Adrenal gland (tissue), 12 donors: Measurements from ENCODE around the gene CDKAL1. TPM values are rescaled to one million over a fixed set of nuclear protein-coding genes. Genes with fewer than 3 reads are reported as not detected.

Experiments used
- DNase-seq, 7 donors: peaks; one replicate each; pipeline ENCODE4 v3.0.0-alpha.2; 2019 to 2020
- H3K27ac ChIP-seq, 5 donors: fragments of 200-600 bp; sonication (generic) in 4 of 5; 1 replicate in 3 of 5; 2 replicates in 2 of 5; pipeline versions ENCODE4 v1.5.1 to v1.8.0; 2016 to 2020; ENCODE audit warnings: mild to moderate bottlenecking in 1 of 5
- H3K27me3 ChIP-seq: fragments of 200-600 bp; 2 replicates; pipeline ENCODE4 v1.8.0; 2021
- H3K36me3 ChIP-seq, 2 donors: fragments of 200-600 bp; replicated peaks in 1 of 2; 1 replicate in 1 of 2; 2 replicates in 1 of 2; pipeline versions ENCODE4 v1.5.1 to v1.8.0; 2018 to 2022
- H3K4me1 ChIP-seq, 2 donors: fragments of 200-600 bp; replicated peaks in 1 of 2; 1 replicate in 1 of 2; 2 replicates in 1 of 2; pipeline versions ENCODE4 v1.5.1 to v1.8.0; 2018 to 2021
- H3K4me3 ChIP-seq, 4 donors: fragments of 200-600 bp; sonication (generic) in 3 of 4; one replicate each; pipeline ENCODE4 v1.5.1; 2016 to 2018
- H3K9me3 ChIP-seq, 3 donors: fragments of 200-600 bp; sonication (generic) in 1 of 3; replicated peaks in 1 of 3; 1 replicate in 2 of 3; 2 replicates in 1 of 3; pipeline versions ENCODE4 v1.5.1 to v1.8.0; 2016 to 2021
- POLR2A ChIP-seq, 2 donors: fragments of 450-650 bp; IDR thresholded peaks; one replicate each; pipeline ENCODE4 v1.6.1; 2017; ENCODE audit warnings: antibody characterized with exemption in 2 of 2, mild to moderate bottlenecking in 2 of 2, moderate library complexity in 1 of 2
- WGBS, 4 donors: extraction: QIAGEN DNeasy Blood & Tissue Kit in 2 of 4; methylation state at CpG; one replicate each; pipeline versions ENCODE4 v1.1.5 to v1.1.7; 2013 to 2017; 5-methylcytosine and 5-hydroxymethylcytosine counted together
- intact Hi-C, 2 donors: fragments of 100-400 bp; cut with DNase I; formaldehyde crosslinking; loops; one replicate each; pipeline versions ENCODE4 v1.14.1 to v1.15.0; 2022 to 2023
- polyA plus RNA-seq, 3 donors: library from polyadenylated mRNA; stranded (reverse); fragments of 200-250 nt in 2 of 3; fragments of 350-450 nt in 1 of 3; fragmentation: Illumina TruSeq in 1 of 3; extraction: RNeasy Lipid Tissue Mini Kit (QIAGEN cat#74804) in 1 of 3; gene quantifications; one replicate each; pipeline ENCODE4 v1.2.3, GENCODE V29; 2013 to 2014
- total RNA-seq, 9 donors: library from RNA; depleted of rRNA in 4 of 9; stranded (reverse); fragments of >200 nt in 4 of 9; fragments of 120-200 nt in 1 of 9; fragmentation: NEBNext Ultra II Directional in 1 of 9; extraction: Animal tissue kit (Norgen Biotek cat#: 25700) in 1 of 9; gene quantifications; one replicate each; pipeline versions ENCODE4 v1.1.0 to v1.2.4, GENCODE V29; 2013 to 2023
- TF ChIP-seq, protein P1 (sequence below), 6 experiments: fragments of 450-650 bp in 4 of 6; fragments of 200-600 bp in 2 of 6; sonication (generic) in 1 of 6; IDR thresholded peaks; 1 replicate in 5 of 6; 2 replicates in 1 of 6; pipeline versions ENCODE4 v1.5.1 to v1.8.0; 2016 to 2021; ENCODE audit warnings: antibody characterized with exemption in 6 of 6, mild to moderate bottlenecking in 2 of 6, moderate library complexity in 1 of 6
- donor health status: healthy with polysubstance abuse.
- donor health status: Bipolar disorder and iron deficiency.
- donor health status: DM: yes; HTN: yes; CAD: no.
- donor health status: DM: no; HTN: no; CAD: no.
- donor health status: DM: no; HTN: no; CAD: no.
- donor health status: DM: yes; HTN: yes; CAD: no.

The CDKAL1 gene
- total and polyA plus RNA-seq, 12 donors = 3.9 to 21.1 (median 10.6) TPM

DNA sequence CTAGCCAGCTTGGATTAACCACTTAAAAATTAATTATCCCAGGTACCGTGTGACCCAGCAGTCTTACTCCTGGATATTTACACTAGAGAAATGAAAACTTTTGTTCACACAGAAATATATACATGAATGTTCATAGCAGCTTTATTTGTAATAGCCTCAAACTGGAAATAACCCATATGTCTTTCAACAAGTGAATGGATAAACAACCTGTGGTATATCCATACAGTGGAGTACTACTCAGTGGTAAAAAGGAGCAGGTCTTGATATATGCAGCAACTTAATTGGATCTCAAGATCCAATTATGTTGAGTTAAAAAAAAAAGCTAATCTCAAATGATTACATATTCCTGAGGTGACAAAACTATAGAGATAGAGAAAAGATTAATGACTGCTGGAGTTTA, 381.4 kb downstream of the CDKAL1 start:
- no peak overlapping the region for H3K4me3 ChIP-seq
- H3K27ac ChIP-seq = no peak overlapping the region
- H3K4me1 ChIP-seq = no peaks in the 10 kb centered on the region
- H3K27me3 ChIP-seq = no peaks in the 10 kb centered on the region
- H3K9me3 ChIP-seq = no peaks in the 10 kb centered on the region
- WGBS, 4 donors = 96 to 100% (median 98%) methylated on average over 1 of the region's 1 CpG
- intact Hi-C loops = no loop called here
- DNase-seq = no peak
- H3K36me3 ChIP-seq = no peaks in the 10 kb centered on the region
- no peak for TF ChIP-seq POLR2A (IDR thresholded peaks at IDR 0.05)
- TF ChIP-seq, protein P1, sequence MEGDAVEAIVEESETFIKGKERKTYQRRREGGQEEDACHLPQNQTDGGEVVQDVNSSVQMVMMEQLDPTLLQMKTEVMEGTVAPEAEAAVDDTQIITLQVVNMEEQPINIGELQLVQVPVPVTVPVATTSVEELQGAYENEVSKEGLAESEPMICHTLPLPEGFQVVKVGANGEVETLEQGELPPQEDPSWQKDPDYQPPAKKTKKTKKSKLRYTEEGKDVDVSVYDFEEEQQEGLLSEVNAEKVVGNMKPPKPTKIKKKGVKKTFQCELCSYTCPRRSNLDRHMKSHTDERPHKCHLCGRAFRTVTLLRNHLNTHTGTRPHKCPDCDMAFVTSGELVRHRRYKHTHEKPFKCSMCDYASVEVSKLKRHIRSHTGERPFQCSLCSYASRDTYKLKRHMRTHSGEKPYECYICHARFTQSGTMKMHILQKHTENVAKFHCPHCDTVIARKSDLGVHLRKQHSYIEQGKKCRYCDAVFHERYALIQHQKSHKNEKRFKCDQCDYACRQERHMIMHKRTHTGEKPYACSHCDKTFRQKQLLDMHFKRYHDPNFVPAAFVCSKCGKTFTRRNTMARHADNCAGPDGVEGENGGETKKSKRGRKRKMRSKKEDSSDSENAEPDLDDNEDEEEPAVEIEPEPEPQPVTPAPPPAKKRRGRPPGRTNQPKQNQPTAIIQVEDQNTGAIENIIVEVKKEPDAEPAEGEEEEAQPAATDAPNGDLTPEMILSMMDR (IDR thresholded peaks at IDR 0.05) = no peak

DNA sequence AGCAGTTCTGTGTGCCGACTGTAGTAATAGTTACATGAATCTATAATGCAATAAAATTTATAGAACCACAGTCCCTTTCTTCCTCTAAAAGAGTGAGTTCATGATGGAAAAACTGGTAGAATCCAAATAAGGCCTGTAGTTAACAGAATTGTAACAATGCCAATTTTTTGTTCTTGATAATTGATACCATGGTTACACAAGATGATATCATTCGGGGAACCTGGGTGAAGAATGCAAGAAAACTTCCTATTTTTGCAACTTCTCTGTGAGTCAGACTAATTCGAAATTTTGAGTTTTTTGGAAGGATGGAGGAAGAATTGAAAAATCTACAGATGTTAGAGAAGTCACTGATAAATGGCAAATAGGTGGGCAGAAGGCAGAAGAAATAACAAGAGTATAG, 381.8 kb downstream of the CDKAL1 start:
- no peak overlapping the region for H3K4me3 ChIP-seq
- intact Hi-C loops = no loop called here
- DNase-seq = no peak
- H3K36me3 ChIP-seq = no peaks in the 10 kb centered on the region
- no peak for TF ChIP-seq POLR2A (IDR thresholded peaks at IDR 0.05)
- no peaks in the 10 kb centered on the region for H3K9me3 ChIP-seq
- no peaks in the 10 kb centered on the region for H3K27me3 ChIP-seq
- no peak overlapping the region for H3K27ac ChIP-seq
- no peaks in the 10 kb centered on the region for H3K4me1 ChIP-seq
- 67 to 79% (median 74%) methylated on average over 3 of the region's 3 CpGs for WGBS, 4 donors

DNA sequence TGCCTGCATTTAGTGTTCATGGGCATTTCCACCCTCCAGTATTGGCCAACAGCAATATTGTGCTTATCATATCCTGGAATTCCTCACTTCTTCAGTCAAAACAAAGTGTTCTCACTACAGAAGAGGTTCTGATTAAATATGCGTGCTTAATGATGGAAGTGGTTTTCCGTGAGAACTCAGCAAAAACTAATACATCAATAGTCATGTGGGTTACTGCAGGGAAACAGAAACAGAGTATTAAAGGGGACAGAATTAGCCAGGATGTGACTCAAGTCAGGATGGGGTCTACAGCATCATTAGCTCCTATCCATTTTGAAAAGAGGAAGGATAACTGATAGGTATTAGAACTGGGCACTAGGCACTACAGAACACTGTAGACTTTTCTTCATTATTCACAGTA, 384.6 kb downstream of the CDKAL1 start:
- no peak overlapping the region for H3K4me3 ChIP-seq
- intact Hi-C loops = no loop called here
- no peaks in the 10 kb centered on the region for H3K27me3 ChIP-seq
- no peak overlapping the region for H3K27ac ChIP-seq
- H3K9me3 ChIP-seq = no peaks in the 10 kb centered on the region
- H3K36me3 ChIP-seq = no peaks in the 10 kb centered on the region
- no peak for DNase-seq
- WGBS, 4 donors = 75 to 91% (median 90%) methylated on average over 2 of the region's 2 CpGs
- TF ChIP-seq, protein P1 (IDR thresholded peaks at IDR 0.05) = no peak
- no peak for TF ChIP-seq POLR2A (IDR thresholded peaks at IDR 0.05)
- H3K4me1 ChIP-seq = no peaks in the 10 kb centered on the region

DNA sequence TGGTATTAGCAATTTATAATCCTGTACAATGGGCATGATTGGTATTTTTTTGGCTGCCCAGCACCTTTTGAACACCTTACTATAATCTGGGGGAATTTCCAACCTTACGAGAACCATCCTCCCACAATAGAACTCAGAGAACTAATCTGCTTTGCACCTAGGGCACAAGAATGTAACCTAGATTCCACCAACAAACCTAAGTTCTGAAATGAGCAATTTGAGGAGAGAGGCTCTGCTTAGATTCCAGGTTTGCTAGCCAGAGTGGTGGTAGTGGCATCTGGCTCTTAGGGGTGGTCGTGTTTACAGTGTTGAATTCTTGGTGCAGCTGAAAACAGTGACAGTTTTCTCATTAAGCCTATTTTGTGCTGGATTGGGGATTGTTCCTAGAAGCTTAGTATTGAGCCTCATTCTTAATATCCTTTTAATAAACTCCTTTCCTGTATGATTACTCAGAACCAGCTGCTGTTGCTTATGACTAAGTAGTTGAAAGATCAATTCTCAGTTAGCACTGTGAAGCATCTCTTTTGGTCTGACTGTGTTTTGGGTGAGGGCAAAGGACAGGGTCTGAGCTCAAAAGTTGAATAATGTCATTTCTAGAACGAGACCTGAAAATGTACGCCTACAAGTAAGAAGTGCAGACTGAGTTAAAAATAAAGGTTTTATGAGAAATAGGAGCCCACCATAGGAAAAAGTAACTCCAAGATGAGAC, 385.6 kb downstream of the CDKAL1 start:
- no peak for DNase-seq
- 91 to 94% (median 93%) methylated on average over 4 of the region's 4 CpGs for WGBS, 4 donors
- Histone ChIP-seq H3K4me1 (no peaks in the 10 kb centered on the region), H3K27ac (no peak overlapping the region), H3K36me3 (no peaks in the 10 kb centered on the region), H3K4me3 (no peak overlapping the region), H3K9me3 (no peaks in the 10 kb centered on the region), H3K27me3 (no peaks in the 10 kb centered on the region)
- intact Hi-C loops = no loop called here
- no peak for TF ChIP-seq POLR2A (IDR thresholded peaks at IDR 0.05)
- TF ChIP-seq, protein P1 (IDR thresholded peaks at IDR 0.05) = no peak

DNA sequence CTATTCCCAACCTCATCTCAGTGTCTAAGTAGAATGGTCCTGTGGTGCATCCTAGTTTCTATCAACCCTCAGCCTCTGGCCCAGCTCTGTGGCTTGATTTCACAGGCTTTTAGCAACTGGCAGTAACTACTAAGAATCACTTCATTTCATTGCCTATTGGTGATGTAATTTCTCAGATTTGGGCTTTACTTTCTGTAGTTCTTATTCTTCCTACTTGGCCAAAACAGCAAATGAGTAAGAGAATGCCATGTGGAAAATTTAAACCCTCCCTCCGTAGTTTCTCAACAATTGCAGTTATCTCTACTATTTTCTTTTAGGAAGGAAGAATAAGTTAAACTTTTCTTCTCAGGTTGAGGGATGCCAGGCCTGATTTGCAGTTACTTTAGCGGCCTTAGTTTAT, 387.3 kb downstream of the CDKAL1 start:
- no peak for DNase-seq
- no peak overlapping the region for H3K27ac ChIP-seq
- no peaks in the 10 kb centered on the region for H3K9me3 ChIP-seq
- TF ChIP-seq, protein P1 (IDR thresholded peaks at IDR 0.05) = no peak
- TF ChIP-seq POLR2A (IDR thresholded peaks at IDR 0.05) = no peak
- no peaks in the 10 kb centered on the region for H3K36me3 ChIP-seq
- intact Hi-C loops = no loop called here
- H3K27me3 ChIP-seq = no peaks in the 10 kb centered on the region
- no peak overlapping the region for H3K4me3 ChIP-seq
- 91 to 98% (median 95%) methylated on average over 2 of the region's 2 CpGs for WGBS, 4 donors
- H3K4me1 ChIP-seq = no peaks in the 10 kb centered on the region
